ENCODE results near the gene DDN. TPM values are rescaled to one million over a fixed set of nuclear protein-coding genes. Genes with fewer than 3 reads are reported as not detected.

Gene DDN
- total RNA-seq, 4 donors from 2014 or later: 0.11 TPM; not detected in 3

DNA sequence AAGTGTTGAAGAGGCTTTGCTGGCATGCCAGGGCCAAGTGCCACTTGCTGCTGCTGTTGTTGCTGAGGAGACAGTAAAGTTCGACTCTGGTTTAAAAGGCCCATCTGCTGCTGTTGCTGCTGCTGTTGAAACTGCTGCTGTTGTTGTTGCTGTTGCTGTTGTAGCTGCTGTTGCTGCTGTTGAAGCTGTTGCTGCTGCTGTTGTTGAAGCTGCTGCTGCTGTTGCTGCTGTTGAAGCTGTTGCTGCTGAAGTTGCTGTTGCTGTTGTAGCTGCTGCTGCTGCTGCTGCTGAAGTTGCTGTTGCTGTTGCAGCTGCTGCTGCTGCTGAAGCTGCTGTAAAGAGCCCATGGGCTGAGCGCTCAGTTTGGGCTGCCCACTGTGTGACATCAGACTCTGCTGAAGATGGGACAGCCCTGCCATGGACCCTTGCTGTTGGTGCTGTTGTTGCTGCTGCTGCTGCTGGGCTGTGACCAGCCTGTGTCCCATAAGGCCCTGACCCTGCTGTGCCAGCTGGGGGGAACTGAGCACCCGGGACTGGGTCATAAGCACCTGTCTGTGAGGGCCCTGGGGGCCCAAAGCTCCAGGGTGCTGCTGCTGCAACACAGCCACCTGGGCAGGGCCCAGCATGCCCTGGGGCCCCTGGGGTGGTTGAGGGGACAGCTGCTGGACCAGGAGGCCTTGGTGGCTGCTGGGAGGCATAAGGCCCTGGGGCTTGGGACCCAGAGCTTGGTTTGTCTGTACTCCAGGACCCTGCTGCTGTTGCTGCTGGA, 33.7 kb upstream of the DDN start:
- TF ChIP-seq POLR2A (IDR thresholded peaks at IDR 0.05; ENCODE audit: low read depth): no peak
- TF ChIP-seq POLR2AphosphoS5 (IDR thresholded peaks at IDR 0.05): no peak
- TF ChIP-seq, protein P1, sequence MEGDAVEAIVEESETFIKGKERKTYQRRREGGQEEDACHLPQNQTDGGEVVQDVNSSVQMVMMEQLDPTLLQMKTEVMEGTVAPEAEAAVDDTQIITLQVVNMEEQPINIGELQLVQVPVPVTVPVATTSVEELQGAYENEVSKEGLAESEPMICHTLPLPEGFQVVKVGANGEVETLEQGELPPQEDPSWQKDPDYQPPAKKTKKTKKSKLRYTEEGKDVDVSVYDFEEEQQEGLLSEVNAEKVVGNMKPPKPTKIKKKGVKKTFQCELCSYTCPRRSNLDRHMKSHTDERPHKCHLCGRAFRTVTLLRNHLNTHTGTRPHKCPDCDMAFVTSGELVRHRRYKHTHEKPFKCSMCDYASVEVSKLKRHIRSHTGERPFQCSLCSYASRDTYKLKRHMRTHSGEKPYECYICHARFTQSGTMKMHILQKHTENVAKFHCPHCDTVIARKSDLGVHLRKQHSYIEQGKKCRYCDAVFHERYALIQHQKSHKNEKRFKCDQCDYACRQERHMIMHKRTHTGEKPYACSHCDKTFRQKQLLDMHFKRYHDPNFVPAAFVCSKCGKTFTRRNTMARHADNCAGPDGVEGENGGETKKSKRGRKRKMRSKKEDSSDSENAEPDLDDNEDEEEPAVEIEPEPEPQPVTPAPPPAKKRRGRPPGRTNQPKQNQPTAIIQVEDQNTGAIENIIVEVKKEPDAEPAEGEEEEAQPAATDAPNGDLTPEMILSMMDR (IDR thresholded peaks at IDR 0.05): no peak
- TF ChIP-seq EP300 (IDR thresholded peaks at IDR 0.05): no peak
- 100% methylated on average over 3 of the region's 3 CpGs for WGBS
- Histone ChIP-seq H3K27me3 (no peaks in the 10 kb centered on the region), H3K4me1 (peaks cover 0 to 33% (median 25%) of the 10 kb centered on the region in 4 donors), H3K9me3 (no peaks in the 10 kb centered on the region), H3K4me3 (no peak overlapping the region), H3K27ac (replicated peaks in 1 of 4) (peak overlapping the region in 1 of 4 donors; percentile 26), H3K36me3 (peaks cover 47 to 99% (median 85%) of the 10 kb centered on the region in 4 donors)
- DNase-seq (ENCODE audit: extremely low spot score): no peak
- intact Hi-C loops (cut with DNase I): no loop called here

DNA sequence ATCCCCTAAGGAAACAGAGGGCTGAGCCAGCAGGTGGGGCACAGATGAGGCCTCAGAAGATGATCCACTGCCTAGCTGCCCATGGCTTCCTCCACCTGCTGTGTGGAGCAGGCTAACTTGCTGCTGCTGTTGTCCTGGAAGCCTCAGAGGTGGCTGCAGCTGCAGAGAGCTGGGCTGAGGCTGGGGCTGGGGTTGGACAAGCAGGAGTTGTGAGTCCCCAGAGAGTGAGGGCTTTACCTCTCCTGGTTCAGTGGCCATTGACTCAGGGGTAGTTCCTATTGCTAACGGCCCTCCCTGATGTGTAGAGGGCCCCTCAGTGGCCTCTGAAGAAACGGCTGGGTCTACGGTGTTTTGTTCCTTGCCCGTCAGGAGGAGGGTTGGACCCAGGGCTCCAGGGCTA, 33.1 kb upstream of the DDN start:
- DNase-seq (ENCODE audit: extremely low spot score): no peak
- TF ChIP-seq POLR2A (IDR thresholded peaks at IDR 0.05; ENCODE audit: low read depth) (no peak), EP300 (IDR thresholded peaks at IDR 0.05) (no peak)
- 74% methylated on average over 4 of the region's 4 CpGs for WGBS
- Histone ChIP-seq H3K27ac (replicated peaks in 1 of 4) (peak overlapping the region in 1 of 4 donors; percentile 10), H3K27me3 (no peaks in the 10 kb centered on the region), H3K9me3 (no peaks in the 10 kb centered on the region), H3K36me3 (peaks cover 47 to 99% (median 85%) of the 10 kb centered on the region in 4 donors), H3K4me3 (no peak overlapping the region), H3K4me1 (peaks cover 0 to 33% (median 25%) of the 10 kb centered on the region in 4 donors)
- intact Hi-C loops (cut with DNase I): no loop called here

DNA sequence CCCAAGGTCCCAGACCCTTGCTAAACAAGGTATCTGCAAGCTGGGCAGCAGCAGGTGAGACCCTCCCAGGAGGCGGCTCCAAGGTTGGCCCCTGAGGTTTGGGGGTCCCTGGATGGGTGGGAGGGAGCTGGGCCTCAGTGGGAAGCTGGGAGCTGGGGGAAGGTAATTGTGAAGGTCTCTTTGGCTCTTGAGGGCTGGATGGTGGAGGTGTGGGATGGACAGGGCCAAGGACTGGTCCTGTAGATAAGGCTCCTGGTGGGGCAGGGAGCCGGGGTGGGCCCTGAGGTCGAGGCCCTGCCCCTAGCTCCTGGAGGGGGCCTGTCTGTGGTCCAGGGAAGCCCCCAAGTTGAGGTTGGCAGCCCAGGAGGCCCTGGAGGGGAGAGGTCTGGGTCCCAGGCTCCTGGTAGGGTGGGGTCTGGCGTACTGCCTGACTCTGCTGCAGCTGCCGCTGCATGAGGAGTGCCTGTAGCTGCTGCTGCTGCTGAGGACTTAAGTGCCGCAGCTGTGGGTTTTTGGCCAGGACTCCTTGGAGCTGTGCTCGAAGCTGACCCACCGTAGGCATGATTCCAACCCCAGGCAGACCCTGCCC, 32.5 kb upstream of the DDN start:
- no peak for DNase-seq (ENCODE audit: extremely low spot score)
- intact Hi-C loops (cut with DNase I): no loop called here
- Histone ChIP-seq H3K27ac (replicated peaks in 1 of 4) (peak overlapping the region in 1 of 4 donors; percentile 2), H3K36me3 (peaks cover 47 to 99% (median 85%) of the 10 kb centered on the region in 4 donors), H3K4me1 (peaks cover 0 to 33% (median 25%) of the 10 kb centered on the region in 4 donors), H3K27me3 (no peaks in the 10 kb centered on the region), H3K9me3 (no peaks in the 10 kb centered on the region), H3K4me3 (no peak overlapping the region)
- TF ChIP-seq EP300 (IDR thresholded peaks at IDR 0.05) (no peak), POLR2AphosphoS5 (IDR thresholded peaks at IDR 0.05) (no peak), POLR2A (IDR thresholded peaks at IDR 0.05; ENCODE audit: low read depth) (no peak)
- TF ChIP-seq, protein P1 (IDR thresholded peaks at IDR 0.05): no peak
- WGBS: no CpG with 5 or more reads among the region's 8 CpGs

DNA sequence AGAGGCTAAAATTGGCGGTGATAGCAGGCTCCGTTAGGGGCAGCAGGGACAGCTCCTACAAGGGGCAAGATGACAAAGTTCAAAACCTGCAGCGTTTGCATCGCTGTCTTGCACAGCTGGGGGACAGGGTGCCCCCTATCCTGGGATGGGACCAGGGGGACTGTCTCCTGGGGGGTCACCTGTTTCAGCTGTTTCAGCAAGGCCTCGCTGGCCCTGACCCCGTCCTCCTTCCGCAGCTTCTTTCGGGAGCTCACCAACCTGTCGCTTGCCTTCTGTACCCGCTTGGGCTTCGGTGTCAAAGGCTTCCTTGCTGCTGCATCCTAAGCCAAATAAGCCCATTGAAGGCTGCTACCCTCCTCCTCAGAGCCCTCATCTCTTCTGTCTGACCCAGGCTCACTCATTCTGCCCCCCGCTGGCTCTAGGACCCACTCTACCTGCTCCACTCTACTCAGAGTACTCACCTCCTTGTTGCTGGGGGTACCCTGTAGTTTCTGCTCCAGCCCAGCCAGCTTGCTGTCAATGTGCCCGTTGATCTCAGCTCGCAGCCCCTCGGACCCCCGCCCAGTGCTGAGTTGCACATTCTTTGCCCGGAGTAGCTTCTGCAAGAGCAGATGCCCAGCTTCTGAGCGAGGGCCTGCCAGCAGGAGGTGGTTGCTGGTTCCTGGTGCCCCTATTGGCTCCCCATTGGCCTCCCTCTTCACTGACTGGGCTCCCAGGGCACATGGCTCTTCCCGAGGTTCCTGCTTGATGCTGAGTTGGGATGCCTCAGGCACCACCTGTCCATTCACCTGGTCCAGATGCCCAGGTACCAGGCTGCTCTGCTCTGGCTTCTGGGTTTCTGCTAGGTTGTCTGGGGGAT, 31.8 kb upstream of the DDN start:
- peaks cover 0 to 33% (median 25%) of the 10 kb centered on the region in 4 donors for H3K4me1 ChIP-seq
- H3K27me3 ChIP-seq: no peaks in the 10 kb centered on the region
- peak overlapping the region in 1 of 4 donors; percentile 4 for H3K27ac ChIP-seq (replicated peaks in 1 of 4)
- no peak overlapping the region for H3K4me3 ChIP-seq
- H3K9me3 ChIP-seq: no peaks in the 10 kb centered on the region
- TF ChIP-seq POLR2AphosphoS5 (IDR thresholded peaks at IDR 0.05): no peak
- no peak for TF ChIP-seq EP300 (IDR thresholded peaks at IDR 0.05)
- TF ChIP-seq POLR2A (IDR thresholded peaks at IDR 0.05; ENCODE audit: low read depth): no peak
- TF ChIP-seq, protein P1 (IDR thresholded peaks at IDR 0.05): no peak
- no peak for DNase-seq (ENCODE audit: extremely low spot score)
- intact Hi-C loops (cut with DNase I): no loop called here
- H3K36me3 ChIP-seq: peaks cover 54 to 100% (median 89%) of the 10 kb centered on the region in 4 donors
- WGBS: 90% methylated on average over 19 of the region's 19 CpGs
